Ovary (tissue), 3 donors: ENCODE results near the gene RSRC1.

ENCODE experiments used
- CTCF ChIP-seq, 3 donors: fragments of 450-650 bp in 2 of 3; fragments of 200-600 bp in 1 of 3; IDR thresholded peaks; one replicate each; pipeline versions ENCODE4 v1.5.1 to v1.8.0; 2016 to 2022; ENCODE audit warnings: antibody characterized with exemption in 3 of 3, mild to moderate bottlenecking in 1 of 3
- EP300 ChIP-seq: sonication (generic); formaldehyde crosslinking; IDR thresholded peaks from one replicate; pipeline ENCODE4 v1.6.1; 2017; ENCODE audit warnings: antibody characterized with exemption
- POLR2A ChIP-seq: fragments of 450-650 bp; IDR thresholded peaks from one replicate; pipeline ENCODE4 v1.6.1; 2017; ENCODE audit warnings: antibody characterized with exemption, mild to moderate bottlenecking, moderate library complexity
- donor health status: DM: no; HTN: no; CAD: no.

- no peak for TF ChIP-seq CTCF (IDR thresholded peaks at IDR 0.05)
- TF ChIP-seq POLR2A, result no peak
- no peak for TF ChIP-seq EP300
Measured at GRCh38 chr3:158295771-158296170, 185.9 kb downstream of the RSRC1 start.
